Measurements from ENCODE around the gene IL1RAPL2.

Gene IL1RAPL2

GRCh38 chrX:105645667-105646357 is 1079.8 kb downstream of the IL1RAPL2 start:
- Histone ChIP-seq H3K27ac (ENCODE audit: low read length) (no peak overlapping the region), H3K4me1 (ENCODE audit: low read length) (no peaks in the 10 kb centered on the region), H3K79me2 (ENCODE audit: low read length) (no peaks in the 10 kb centered on the region), H2AFZ (ENCODE audit: low read depth, low read length) (no peak overlapping the region), H3K4me2 (ENCODE audit: low read length) (no peak overlapping the region), H3K27me3 (ENCODE audit: low read depth, low read length) (no peaks in the 10 kb centered on the region), H4K20me1 (ENCODE audit: insufficient read depth, low read length) (no peaks in the 10 kb centered on the region), H3K9ac (ENCODE audit: low read length) (no peak overlapping the region), H3K36me3 (replicated peaks; ENCODE audit: low read depth, low read length) (no peaks in the 10 kb centered on the region), H3K9me3 (ENCODE audit: insufficient read depth, low read length) (no peaks in the 10 kb centered on the region), H3K4me3 (ENCODE audit: low read length) (no peak overlapping the region)
- TF ChIP-seq EZH2phosphoT487 (IDR thresholded peaks at IDR 0.05; ENCODE audit: low read depth), result no peak
- no peak for TF ChIP-seq CTCF (IDR thresholded peaks at IDR 0.05; ENCODE audit: low read depth, low read length)

GRCh38 chrX:105646592-105647372 is 1080.8 kb downstream of the IL1RAPL2 start:
- Histone ChIP-seq H3K27me3 (ENCODE audit: low read depth, low read length) (no peaks in the 10 kb centered on the region), H4K20me1 (ENCODE audit: insufficient read depth, low read length) (no peaks in the 10 kb centered on the region), H3K9ac (ENCODE audit: low read length) (no peak overlapping the region), H3K4me3 (ENCODE audit: low read length) (no peak overlapping the region), H3K36me3 (replicated peaks; ENCODE audit: low read depth, low read length) (no peaks in the 10 kb centered on the region), H3K27ac (ENCODE audit: low read length) (no peak overlapping the region), H3K4me1 (ENCODE audit: low read length) (no peaks in the 10 kb centered on the region), H3K4me2 (ENCODE audit: low read length) (no peak overlapping the region), H3K79me2 (ENCODE audit: low read length) (no peaks in the 10 kb centered on the region), H2AFZ (ENCODE audit: low read depth, low read length) (no peak overlapping the region), H3K9me3 (ENCODE audit: insufficient read depth, low read length) (no peaks in the 10 kb centered on the region)
- no peak for TF ChIP-seq CTCF (IDR thresholded peaks at IDR 0.05; ENCODE audit: low read depth, low read length)
- TF ChIP-seq EZH2phosphoT487 (IDR thresholded peaks at IDR 0.05; ENCODE audit: low read depth), result no peak

- H3K27ac ChIP-seq (ENCODE audit: low read length), result no peak overlapping the region
- no peak overlapping the region for H3K9ac ChIP-seq (ENCODE audit: low read length)
- no peak overlapping the region for H2AFZ ChIP-seq (ENCODE audit: low read depth, low read length)
- H3K9me3 ChIP-seq (ENCODE audit: insufficient read depth, low read length), result no peaks in the 10 kb centered on the region
- no peaks in the 10 kb centered on the region for H3K27me3 ChIP-seq (ENCODE audit: low read depth, low read length)
- H3K4me3 ChIP-seq (ENCODE audit: low read length), result no peak overlapping the region
- no peaks in the 10 kb centered on the region for H3K36me3 ChIP-seq (replicated peaks; ENCODE audit: low read depth, low read length)
- H4K20me1 ChIP-seq (ENCODE audit: insufficient read depth, low read length), result no peaks in the 10 kb centered on the region
- no peaks in the 10 kb centered on the region for H3K79me2 ChIP-seq (ENCODE audit: low read length)
- no peak overlapping the region for H3K4me2 ChIP-seq (ENCODE audit: low read length)
- TF ChIP-seq EZH2phosphoT487 (IDR thresholded peaks at IDR 0.05; ENCODE audit: low read depth) (no peak), CTCF (IDR thresholded peaks at IDR 0.05; ENCODE audit: low read depth, low read length) (no peak)
- H3K4me1 ChIP-seq (ENCODE audit: low read length), result no peaks in the 10 kb centered on the region
Measured at GRCh38 chrX:105647749-105648148, 1081.8 kb downstream of the IL1RAPL2 start.

- Histone ChIP-seq H3K36me3 (replicated peaks; ENCODE audit: low read depth, low read length) (no peaks in the 10 kb centered on the region), H4K20me1 (ENCODE audit: insufficient read depth, low read length) (no peaks in the 10 kb centered on the region), H2AFZ (ENCODE audit: low read depth, low read length) (no peak overlapping the region), H3K4me2 (ENCODE audit: low read length) (no peak overlapping the region), H3K9ac (ENCODE audit: low read length) (no peak overlapping the region), H3K79me2 (ENCODE audit: low read length) (no peaks in the 10 kb centered on the region), H3K9me3 (ENCODE audit: insufficient read depth, low read length) (no peaks in the 10 kb centered on the region), H3K27ac (ENCODE audit: low read length) (no peak overlapping the region), H3K4me1 (ENCODE audit: low read length) (no peaks in the 10 kb centered on the region), H3K27me3 (ENCODE audit: low read depth, low read length) (no peaks in the 10 kb centered on the region), H3K4me3 (ENCODE audit: low read length) (no peak overlapping the region)
- TF ChIP-seq EZH2phosphoT487 (IDR thresholded peaks at IDR 0.05; ENCODE audit: low read depth), result no peak
- no peak for TF ChIP-seq CTCF (IDR thresholded peaks at IDR 0.05; ENCODE audit: low read depth, low read length)
Measured at GRCh38 chrX:105648732-105649131, 1082.7 kb downstream of the IL1RAPL2 start.

Data from OCI-LY3 (cell line).